Measurements from ENCODE around the gene CRYBB3.

CRYBB3 gene

DNA sequence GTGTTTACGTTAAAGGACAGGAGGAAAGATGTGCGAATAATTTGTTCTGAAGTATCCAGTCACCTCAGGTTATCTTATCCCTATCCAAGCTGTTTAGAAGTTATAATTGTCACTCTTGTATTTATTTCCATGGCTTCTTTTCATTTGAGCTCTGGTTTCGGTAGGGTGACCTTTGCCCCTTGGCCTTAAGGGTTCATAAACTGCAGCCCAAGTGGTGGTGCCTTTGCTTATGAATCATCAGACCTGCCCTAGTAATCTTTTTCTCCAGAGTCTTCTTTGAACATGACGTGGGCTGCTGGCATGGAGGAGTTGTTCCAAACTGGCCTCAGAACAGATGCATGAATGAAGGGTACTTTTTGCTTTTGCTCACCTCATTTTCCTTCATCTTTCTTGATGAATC lies 6.5 kb upstream of the CRYBB3 start:
- Histone ChIP-seq H3K27me3 (ENCODE audit: low read depth, low read length) (no peaks in the 10 kb centered on the region), H2AFZ (ENCODE audit: low read depth, low read length) (no peak overlapping the region), H3K36me3 (replicated peaks; ENCODE audit: low read depth, low read length) (no peaks in the 10 kb centered on the region), H3K4me1 (ENCODE audit: low read length) (no peaks in the 10 kb centered on the region), H3K9ac (ENCODE audit: low read length) (no peak overlapping the region), H3K27ac (ENCODE audit: low read length) (no peak overlapping the region), H3K4me2 (ENCODE audit: low read length) (no peak overlapping the region), H3K9me3 (ENCODE audit: insufficient read depth, low read length) (no peaks in the 10 kb centered on the region), H3K79me2 (ENCODE audit: low read length) (no peaks in the 10 kb centered on the region), H4K20me1 (ENCODE audit: insufficient read depth, low read length) (no peaks in the 10 kb centered on the region), H3K4me3 (ENCODE audit: low read length) (no peak overlapping the region)
- TF ChIP-seq, protein P1, sequence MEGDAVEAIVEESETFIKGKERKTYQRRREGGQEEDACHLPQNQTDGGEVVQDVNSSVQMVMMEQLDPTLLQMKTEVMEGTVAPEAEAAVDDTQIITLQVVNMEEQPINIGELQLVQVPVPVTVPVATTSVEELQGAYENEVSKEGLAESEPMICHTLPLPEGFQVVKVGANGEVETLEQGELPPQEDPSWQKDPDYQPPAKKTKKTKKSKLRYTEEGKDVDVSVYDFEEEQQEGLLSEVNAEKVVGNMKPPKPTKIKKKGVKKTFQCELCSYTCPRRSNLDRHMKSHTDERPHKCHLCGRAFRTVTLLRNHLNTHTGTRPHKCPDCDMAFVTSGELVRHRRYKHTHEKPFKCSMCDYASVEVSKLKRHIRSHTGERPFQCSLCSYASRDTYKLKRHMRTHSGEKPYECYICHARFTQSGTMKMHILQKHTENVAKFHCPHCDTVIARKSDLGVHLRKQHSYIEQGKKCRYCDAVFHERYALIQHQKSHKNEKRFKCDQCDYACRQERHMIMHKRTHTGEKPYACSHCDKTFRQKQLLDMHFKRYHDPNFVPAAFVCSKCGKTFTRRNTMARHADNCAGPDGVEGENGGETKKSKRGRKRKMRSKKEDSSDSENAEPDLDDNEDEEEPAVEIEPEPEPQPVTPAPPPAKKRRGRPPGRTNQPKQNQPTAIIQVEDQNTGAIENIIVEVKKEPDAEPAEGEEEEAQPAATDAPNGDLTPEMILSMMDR (IDR thresholded peaks at IDR 0.05; ENCODE audit: low read depth, low read length), result no peak
- no peak for TF ChIP-seq EZH2phosphoT487 (IDR thresholded peaks at IDR 0.05; ENCODE audit: low read depth)

DNA sequence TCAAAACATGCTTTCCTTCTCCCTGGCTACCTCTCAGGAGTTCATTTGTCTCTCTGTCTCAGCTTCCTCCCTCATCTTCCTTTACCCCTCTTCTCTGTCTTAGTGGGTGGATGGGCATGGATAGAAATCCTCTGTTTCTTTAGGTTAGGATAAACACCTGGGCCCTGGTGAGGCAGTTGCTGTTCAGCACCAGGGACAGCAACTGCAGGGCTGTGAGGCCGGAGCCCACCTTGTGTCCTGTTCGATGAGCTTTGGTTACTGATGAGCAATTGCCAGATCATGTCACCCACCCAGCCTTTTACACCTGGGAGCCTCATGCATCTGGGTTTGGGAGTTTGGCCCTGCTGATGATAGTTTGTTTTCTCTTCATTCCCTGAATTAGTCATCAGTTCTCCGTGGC lies 6.1 kb upstream of the CRYBB3 start:
- TF ChIP-seq, protein P1 (IDR thresholded peaks at IDR 0.05; ENCODE audit: low read depth, low read length), result no peak
- TF ChIP-seq EZH2phosphoT487 (IDR thresholded peaks at IDR 0.05; ENCODE audit: low read depth), result no peak
- H3K27me3 ChIP-seq (ENCODE audit: low read depth, low read length), result no peaks in the 10 kb centered on the region
- H3K4me1 ChIP-seq (ENCODE audit: low read length), result no peaks in the 10 kb centered on the region
- H3K27ac ChIP-seq (ENCODE audit: low read length), result no peak overlapping the region
- H3K9ac ChIP-seq (ENCODE audit: low read length), result no peak overlapping the region
- no peak overlapping the region for H3K4me2 ChIP-seq (ENCODE audit: low read length)
- H3K4me3 ChIP-seq (ENCODE audit: low read length), result no peak overlapping the region
- no peak overlapping the region for H2AFZ ChIP-seq (ENCODE audit: low read depth, low read length)
- no peaks in the 10 kb centered on the region for H4K20me1 ChIP-seq (ENCODE audit: insufficient read depth, low read length)
- no peaks in the 10 kb centered on the region for H3K79me2 ChIP-seq (ENCODE audit: low read length)
- no peaks in the 10 kb centered on the region for H3K36me3 ChIP-seq (replicated peaks; ENCODE audit: low read depth, low read length)
- no peaks in the 10 kb centered on the region for H3K9me3 ChIP-seq (ENCODE audit: insufficient read depth, low read length)

DNA sequence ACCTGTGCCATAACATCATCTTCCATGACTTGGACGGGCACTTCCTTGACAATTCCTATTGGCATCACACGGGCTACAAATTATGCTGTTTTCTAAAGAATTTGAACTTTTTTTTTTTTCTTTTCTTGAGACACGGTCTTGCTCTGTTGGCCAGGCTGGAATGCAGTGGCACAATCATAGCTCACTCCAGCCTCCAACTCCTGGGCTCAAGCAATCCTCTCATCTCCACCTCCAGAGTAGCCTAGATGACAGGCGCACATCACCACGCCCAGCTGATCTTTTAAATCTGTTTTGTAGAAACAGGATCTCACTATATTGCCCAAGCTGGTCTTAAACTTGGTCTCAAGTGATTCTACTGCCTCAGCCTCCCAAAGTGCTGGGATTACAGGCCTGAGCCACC lies 3.3 kb upstream of the CRYBB3 start:
- Histone ChIP-seq H3K79me2 (ENCODE audit: low read length) (no peaks in the 10 kb centered on the region), H3K4me2 (ENCODE audit: low read length) (no peak overlapping the region), H2AFZ (ENCODE audit: low read depth, low read length) (no peak overlapping the region), H3K27me3 (ENCODE audit: low read depth, low read length) (no peaks in the 10 kb centered on the region; the same call in 1 of the 2 replicates), H4K20me1 (ENCODE audit: insufficient read depth, low read length) (no peaks in the 10 kb centered on the region), H3K9me3 (ENCODE audit: insufficient read depth, low read length) (no peaks in the 10 kb centered on the region), H3K4me1 (ENCODE audit: low read length) (no peaks in the 10 kb centered on the region), H3K36me3 (replicated peaks; ENCODE audit: low read depth, low read length) (no peaks in the 10 kb centered on the region), H3K4me3 (ENCODE audit: low read length) (no peak overlapping the region), H3K9ac (ENCODE audit: low read length) (no peak overlapping the region), H3K27ac (ENCODE audit: low read length) (no peak overlapping the region)
- TF ChIP-seq, protein P1 (IDR thresholded peaks at IDR 0.05; ENCODE audit: low read depth, low read length), result no peak
- no peak for TF ChIP-seq EZH2phosphoT487 (IDR thresholded peaks at IDR 0.05; ENCODE audit: low read depth)

DNA sequence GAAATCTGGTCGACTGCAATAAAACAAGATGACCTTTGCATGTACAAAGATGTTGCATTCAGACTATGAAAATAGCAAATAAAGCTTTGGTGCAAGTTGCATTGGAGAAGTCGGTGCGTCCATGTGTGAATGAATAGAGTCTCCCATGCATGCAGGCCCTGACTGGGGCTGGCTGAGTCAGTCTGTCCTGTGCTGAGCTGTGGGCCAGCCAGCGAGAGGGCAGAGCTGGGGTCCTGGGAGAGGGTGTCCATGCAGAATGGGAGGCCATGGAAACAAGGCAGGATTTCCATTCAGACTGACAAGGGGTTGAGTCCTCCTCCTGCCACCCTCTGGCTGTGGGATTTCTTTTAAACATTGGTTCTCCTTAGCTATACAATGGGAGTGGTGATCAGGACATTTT lies 2.3 kb upstream of the CRYBB3 start:
- H4K20me1 ChIP-seq (ENCODE audit: insufficient read depth, low read length), result no peaks in the 10 kb centered on the region
- TF ChIP-seq, protein P1 (IDR thresholded peaks at IDR 0.05; ENCODE audit: low read depth, low read length), result no peak
- no peak for TF ChIP-seq EZH2phosphoT487 (IDR thresholded peaks at IDR 0.05; ENCODE audit: low read depth)
- H3K79me2 ChIP-seq (ENCODE audit: low read length), result no peaks in the 10 kb centered on the region
- no peak overlapping the region for H3K4me3 ChIP-seq (ENCODE audit: low read length)
- no peak overlapping the region for H2AFZ ChIP-seq (ENCODE audit: low read depth, low read length)
- H3K4me1 ChIP-seq (ENCODE audit: low read length), result no peaks in the 10 kb centered on the region
- H3K36me3 ChIP-seq (replicated peaks; ENCODE audit: low read depth, low read length), result no peaks in the 10 kb centered on the region
- H3K4me2 ChIP-seq (ENCODE audit: low read length), result no peak overlapping the region
- no peak overlapping the region for H3K9ac ChIP-seq (ENCODE audit: low read length)
- H3K9me3 ChIP-seq (ENCODE audit: insufficient read depth, low read length), result no peaks in the 10 kb centered on the region
- no peak overlapping the region for H3K27ac ChIP-seq (ENCODE audit: low read length)
- peaks cover 2% of the 10 kb centered on the region; the same call in 1 of the 2 replicates for H3K27me3 ChIP-seq (ENCODE audit: low read depth, low read length)

Data from OCI-LY3 (cell line).